ENCODE results near the gene LTBP3. TPM values are rescaled to one million over a fixed set of nuclear protein-coding genes. Genes with fewer than 3 reads are reported as not detected.
A peak's percentile ranks its signal among the peaks of the same experiment; 100 is the strongest.

The LTBP3 gene
- total and polyA plus RNA-seq, 2 experiments from 2014 or later, result 53.7 to 85.3 TPM

DNA sequence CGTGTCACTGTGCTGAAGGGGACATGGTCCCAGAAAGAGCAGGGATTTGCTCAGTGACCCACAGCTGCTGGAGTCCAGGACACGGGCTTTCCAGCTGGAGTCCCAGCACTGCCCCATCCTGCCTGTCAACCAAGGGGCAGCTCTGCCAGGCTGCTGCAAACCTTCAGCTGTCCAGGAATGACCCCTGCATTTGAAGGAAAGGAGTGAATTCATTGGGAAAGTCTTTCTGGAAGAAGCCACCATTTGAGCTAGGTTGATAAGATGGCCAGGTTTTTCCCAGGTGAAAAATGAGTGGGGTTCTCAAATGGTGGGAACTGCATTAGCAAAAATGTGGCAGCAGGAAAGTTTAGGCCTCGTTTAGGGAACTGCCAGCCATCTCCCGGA lies 28.1 kb upstream of the LTBP3 start:
- WGBS (ENCODE audit: low lambda C conversion rate, missing lambda C conversion rate), result 88% methylated on average over 4 of the region's 4 CpGs
- Histone ChIP-seq H3K27ac (no peak overlapping the region), H3K36me3 (replicated peaks; ENCODE audit: insufficient read depth, low read depth) (no peaks in the 10 kb centered on the region)

GRCh38 chr11:65585396-65586246 lies 27.5 kb upstream of the LTBP3 start:
- no peak for DNase-seq (ENCODE audit: low spot score)
- H3K9me2 ChIP-seq (replicated peaks; ENCODE audit: insufficient read depth), result no peaks in the 10 kb centered on the region
- H3K4me3 ChIP-seq, result no peak overlapping the region
- H3K36me3 ChIP-seq (replicated peaks; ENCODE audit: insufficient read depth, low read depth), result no peaks in the 10 kb centered on the region
- H2AFZ ChIP-seq, result no peak overlapping the region
- H3K27ac ChIP-seq, result no peak overlapping the region
- 79% methylated on average over 28 of the region's 51 CpGs for WGBS (ENCODE audit: low lambda C conversion rate, missing lambda C conversion rate)
- H3K27me3 ChIP-seq, result peaks cover 20% of the 10 kb centered on the region
- H3K4me2 ChIP-seq, result no peak overlapping the region
- TF ChIP-seq, protein P1, sequence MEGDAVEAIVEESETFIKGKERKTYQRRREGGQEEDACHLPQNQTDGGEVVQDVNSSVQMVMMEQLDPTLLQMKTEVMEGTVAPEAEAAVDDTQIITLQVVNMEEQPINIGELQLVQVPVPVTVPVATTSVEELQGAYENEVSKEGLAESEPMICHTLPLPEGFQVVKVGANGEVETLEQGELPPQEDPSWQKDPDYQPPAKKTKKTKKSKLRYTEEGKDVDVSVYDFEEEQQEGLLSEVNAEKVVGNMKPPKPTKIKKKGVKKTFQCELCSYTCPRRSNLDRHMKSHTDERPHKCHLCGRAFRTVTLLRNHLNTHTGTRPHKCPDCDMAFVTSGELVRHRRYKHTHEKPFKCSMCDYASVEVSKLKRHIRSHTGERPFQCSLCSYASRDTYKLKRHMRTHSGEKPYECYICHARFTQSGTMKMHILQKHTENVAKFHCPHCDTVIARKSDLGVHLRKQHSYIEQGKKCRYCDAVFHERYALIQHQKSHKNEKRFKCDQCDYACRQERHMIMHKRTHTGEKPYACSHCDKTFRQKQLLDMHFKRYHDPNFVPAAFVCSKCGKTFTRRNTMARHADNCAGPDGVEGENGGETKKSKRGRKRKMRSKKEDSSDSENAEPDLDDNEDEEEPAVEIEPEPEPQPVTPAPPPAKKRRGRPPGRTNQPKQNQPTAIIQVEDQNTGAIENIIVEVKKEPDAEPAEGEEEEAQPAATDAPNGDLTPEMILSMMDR (IDR thresholded peaks at IDR 0.05; ENCODE audit: poor library complexity), result no peak
- no peak for TF ChIP-seq EZH2 (IDR thresholded peaks at IDR 0.05; ENCODE audit: borderline replicate concordance)
- no peak for TF ChIP-seq EZH2phosphoT487 (IDR thresholded peaks at IDR 0.05; ENCODE audit: low read depth, severe bottlenecking, unreplicated experiment)
- H3K4me1 ChIP-seq (ENCODE audit: insufficient read depth), result no peaks in the 10 kb centered on the region
- H3K9me3 ChIP-seq (ENCODE audit: low read depth), result no peaks in the 10 kb centered on the region
- H4K20me1 ChIP-seq (ENCODE audit: insufficient read depth, poor library complexity, severe bottlenecking), result no peaks in the 10 kb centered on the region
- H3K79me2 ChIP-seq, result no peaks in the 10 kb centered on the region

More for the DNA sequence above, 28.1 kb upstream of the LTBP3 start:
- no peaks in the 10 kb centered on the region for H3K9me3 ChIP-seq (ENCODE audit: low read depth)
- no peaks in the 10 kb centered on the region for H4K20me1 ChIP-seq (ENCODE audit: insufficient read depth, poor library complexity, severe bottlenecking)
- no peaks in the 10 kb centered on the region for H3K79me2 ChIP-seq
- H3K4me1 ChIP-seq (ENCODE audit: insufficient read depth), result no peaks in the 10 kb centered on the region
- no peaks in the 10 kb centered on the region for H3K9me2 ChIP-seq (replicated peaks; ENCODE audit: insufficient read depth)
- no peak overlapping the region for H2AFZ ChIP-seq
- H3K4me3 ChIP-seq, result no peak overlapping the region
- no peak for DNase-seq (ENCODE audit: low spot score)
- no peak overlapping the region for H3K4me2 ChIP-seq
- TF ChIP-seq EZH2phosphoT487 (IDR thresholded peaks at IDR 0.05; ENCODE audit: low read depth, severe bottlenecking, unreplicated experiment), result no peak
- TF ChIP-seq, protein P1 (IDR thresholded peaks at IDR 0.05; ENCODE audit: poor library complexity), result no peak
- TF ChIP-seq EZH2 (IDR thresholded peaks at IDR 0.05; ENCODE audit: borderline replicate concordance), result no peak
- peaks cover 20% of the 10 kb centered on the region for H3K27me3 ChIP-seq

GRCh38 chr11:65584723-65585171 lies 26.6 kb upstream of the LTBP3 start:
- peak; percentile 43 for TF ChIP-seq EZH2 (IDR thresholded peaks at IDR 0.05; ENCODE audit: borderline replicate concordance)
- TF ChIP-seq, protein P1 (IDR thresholded peaks at IDR 0.05; ENCODE audit: poor library complexity), result no peak

More at GRCh38 chr11:65584723-65585171, 26.6 kb upstream of the LTBP3 start:
- H3K27ac ChIP-seq, result no peak overlapping the region
- 62% methylated on average over 46 of the region's 46 CpGs for WGBS (ENCODE audit: low lambda C conversion rate, missing lambda C conversion rate)
- H2AFZ ChIP-seq, result no peak overlapping the region
- H4K20me1 ChIP-seq (ENCODE audit: insufficient read depth, poor library complexity, severe bottlenecking), result no peaks in the 10 kb centered on the region
- H3K36me3 ChIP-seq (replicated peaks; ENCODE audit: insufficient read depth, low read depth), result no peaks in the 10 kb centered on the region
- H3K79me2 ChIP-seq, result no peaks in the 10 kb centered on the region
- no peak for DNase-seq (ENCODE audit: low spot score)
- H3K4me1 ChIP-seq (ENCODE audit: insufficient read depth), result no peaks in the 10 kb centered on the region
- H3K9me2 ChIP-seq (replicated peaks; ENCODE audit: insufficient read depth), result no peaks in the 10 kb centered on the region
- H3K9me3 ChIP-seq (ENCODE audit: low read depth), result no peaks in the 10 kb centered on the region
- H3K4me2 ChIP-seq, result peak overlapping the region; percentile 51
- no peak overlapping the region for H3K4me3 ChIP-seq
- H3K27me3 ChIP-seq, result peaks cover 20% of the 10 kb centered on the region
